Activated T-cell treated with anti-CD3 and anti-CD28 coated beads, Interleukin-2, amount 50 U/mL, for 72 hours (primary cell): ENCODE measurements around the gene WNT3A. TPM values are rescaled to one million over a fixed set of nuclear protein-coding genes. Genes with fewer than 3 reads are reported as not detected.

Source experiments
- ATAC-seq, 2 donors: fragments of 150-1000 bp; cut with Tn5 transposase; replicated peaks in 1 of 2; 2 replicates each; pipeline ENCODE4 v1.10.0; 2021; ENCODE audit warnings: moderate library complexity in 2 of 2, mild to moderate bottlenecking in 1 of 2
- DNase-seq, 2 donors: peaks; one replicate each; pipeline ENCODE4 v3.0.0; 2021 to 2022; ENCODE audit warnings: mixed read lengths in 1 of 2
- H3K27ac Mint-ChIP-seq: one replicate; pipeline ENCODE4 v1.8.0; 2022; ENCODE audit warnings: mild to moderate bottlenecking, moderate library complexity, mixed read lengths
- H3K27me3 Mint-ChIP-seq: one replicate; pipeline ENCODE4 v1.8.0; 2022; ENCODE audit warnings: low read depth, mixed read lengths
- H3K36me3 Mint-ChIP-seq, 2 donors: one replicate each; pipeline ENCODE4 v1.8.0; 2022; ENCODE audit warnings: mixed read lengths in 2 of 2, mild to moderate bottlenecking in 1 of 2; ENCODE audit not compliant: insufficient read depth in 2 of 2
- H3K4me1 Mint-ChIP-seq: one replicate; pipeline ENCODE4 v1.8.0; 2022; ENCODE audit warnings: low read depth, mixed read lengths
- H3K4me3 Mint-ChIP-seq, 2 donors: one replicate each; pipeline ENCODE4 v1.8.0; 2022; ENCODE audit warnings: mild to moderate bottlenecking in 2 of 2, mixed read lengths in 2 of 2, moderate library complexity in 2 of 2
- H3K9me3 Mint-ChIP-seq, 2 donors: one replicate each; pipeline ENCODE4 v1.8.0; 2022; ENCODE audit warnings: mixed read lengths in 2 of 2
- total RNA-seq, 2 donors: library from RNA; stranded (reverse); gene quantifications; one replicate each; pipeline ENCODE4 v1.2.3, GENCODE V29; 2022

WNT3A gene
- total RNA-seq, 2 donors from 2014 or later, result not detected

- no peak for DNase-seq
- H3K4me3 Mint-ChIP-seq, result no peak overlapping the region
- H3K27ac Mint-ChIP-seq, result no peak overlapping the region
- H3K4me1 Mint-ChIP-seq, result peaks cover 11% of the 10 kb centered on the region
- no peaks in the 10 kb centered on the region for H3K36me3 Mint-ChIP-seq
- H3K27me3 Mint-ChIP-seq, result peaks cover 41% of the 10 kb centered on the region
- H3K9me3 Mint-ChIP-seq, result no peaks in the 10 kb centered on the region
- no peak for ATAC-seq
Observed at GRCh38 chr1:228003461-228004330, 3.1 kb upstream of the WNT3A start.

- ATAC-seq (peak; percentile 60 to 75), DNase-seq (peak; percentile 25 to 31)
- no peaks in the 10 kb centered on the region for H3K9me3 Mint-ChIP-seq
- H3K27me3 Mint-ChIP-seq, result peaks cover 48% of the 10 kb centered on the region
- H3K36me3 Mint-ChIP-seq, result no peaks in the 10 kb centered on the region
- peak overlapping the region; percentile 20 to 56 for H3K4me3 Mint-ChIP-seq
- H3K4me1 Mint-ChIP-seq, result peaks cover 18% of the 10 kb centered on the region
- H3K27ac Mint-ChIP-seq, result no peak overlapping the region
Observed at GRCh38 chr1:228004331-228004855, 2.4 kb upstream of the WNT3A start.

- Mint-ChIP-seq H3K36me3 (no peaks in the 10 kb centered on the region), H3K9me3 (no peaks in the 10 kb centered on the region), H3K4me3 (peak overlapping the region; percentile 39 to 56), H3K4me1 (peaks cover 22% of the 10 kb centered on the region), H3K27ac (no peak overlapping the region), H3K27me3 (peaks cover 53% of the 10 kb centered on the region)
- DNase-seq (no peak), ATAC-seq (peak in 1 of 2 donors; percentile 18)
Observed at GRCh38 chr1:228004856-228005462, 1.8 kb upstream of the WNT3A start.

GRCh38 chr1:228005511-228006033 is 1.2 kb upstream of the WNT3A start:
- DNase-seq, result no peak
- Mint-ChIP-seq H3K9me3 (no peaks in the 10 kb centered on the region), H3K27me3 (peaks cover 56% of the 10 kb centered on the region), H3K36me3 (no peaks in the 10 kb centered on the region), H3K27ac (no peak overlapping the region), H3K4me1 (peaks cover 22% of the 10 kb centered on the region), H3K4me3 (peak overlapping the region in 1 of 2 donors; percentile 39)
- no peak for ATAC-seq

- Mint-ChIP-seq H3K27me3 (peaks cover 63% of the 10 kb centered on the region), H3K4me1 (peaks cover 22% of the 10 kb centered on the region), H3K9me3 (no peaks in the 10 kb centered on the region), H3K27ac (no peak overlapping the region), H3K4me3 (no peak overlapping the region), H3K36me3 (no peaks in the 10 kb centered on the region)
- ATAC-seq, result no peak
- DNase-seq, result no peak
Observed at GRCh38 chr1:228006034-228006785, 588 bp upstream of the WNT3A start.

DNA sequence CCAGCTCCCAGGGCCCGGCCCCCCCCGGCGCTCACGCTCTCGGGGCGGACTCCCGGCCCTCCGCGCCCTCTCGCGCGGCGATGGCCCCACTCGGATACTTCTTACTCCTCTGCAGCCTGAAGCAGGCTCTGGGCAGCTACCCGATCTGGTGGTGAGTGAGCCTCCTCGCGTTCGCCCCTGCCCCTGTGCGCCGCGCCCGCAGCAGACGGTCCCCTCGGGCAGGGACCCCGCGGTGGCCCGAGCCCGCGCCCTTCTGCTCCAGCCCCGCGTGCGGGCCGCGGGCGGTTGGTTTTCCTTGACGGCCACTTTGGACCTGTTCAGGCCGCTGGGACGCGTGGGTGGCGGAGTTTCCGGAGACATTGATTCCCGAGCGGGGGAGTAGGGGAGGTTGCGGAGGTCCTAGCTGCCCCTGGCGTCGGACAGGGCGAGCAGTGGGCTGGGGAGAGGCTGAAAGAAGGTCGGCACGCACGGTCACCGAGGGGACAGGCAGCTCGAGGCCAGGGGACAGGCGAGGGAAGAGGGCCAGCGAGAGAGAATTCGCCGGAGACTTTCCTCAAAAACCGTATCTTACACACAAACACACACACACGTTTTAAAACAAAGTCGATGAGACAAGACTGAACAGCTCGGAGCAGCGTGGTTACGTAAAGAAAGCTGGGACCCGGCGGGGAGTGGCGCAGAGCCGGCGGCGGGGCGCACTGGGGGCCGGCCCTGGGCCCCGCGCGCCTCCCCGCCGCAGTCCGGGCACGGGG is 427 bp downstream of the WNT3A start:
- ATAC-seq (no peak), DNase-seq (no peak)
- peaks cover 22% of the 10 kb centered on the region for H3K4me1 Mint-ChIP-seq
- no peaks in the 10 kb centered on the region for H3K9me3 Mint-ChIP-seq
- H3K36me3 Mint-ChIP-seq, result no peaks in the 10 kb centered on the region
- H3K27me3 Mint-ChIP-seq, result peaks cover 68% of the 10 kb centered on the region
- peak overlapping the region in 1 of 2 donors; percentile 42 for H3K4me3 Mint-ChIP-seq
- H3K27ac Mint-ChIP-seq, result no peak overlapping the region

GRCh38 chr1:228007801-228008341 is 1.1 kb downstream of the WNT3A start:
- DNase-seq (no peak), ATAC-seq (no peak)
- H3K4me3 Mint-ChIP-seq, result no peak overlapping the region
- no peak overlapping the region for H3K27ac Mint-ChIP-seq
- H3K4me1 Mint-ChIP-seq, result peaks cover 22% of the 10 kb centered on the region
- H3K36me3 Mint-ChIP-seq, result no peaks in the 10 kb centered on the region
- H3K9me3 Mint-ChIP-seq, result no peaks in the 10 kb centered on the region
- H3K27me3 Mint-ChIP-seq, result peaks cover 68% of the 10 kb centered on the region

- ATAC-seq (no peak), DNase-seq (no peak)
- Mint-ChIP-seq H3K4me3 (peak overlapping the region in 1 of 2 donors; percentile 52), H3K27ac (no peak overlapping the region), H3K36me3 (no peaks in the 10 kb centered on the region), H3K9me3 (no peaks in the 10 kb centered on the region), H3K4me1 (peaks cover 22% of the 10 kb centered on the region), H3K27me3 (peaks cover 67% of the 10 kb centered on the region)
Observed at GRCh38 chr1:228008391-228009115, 1.8 kb downstream of the WNT3A start.

GRCh38 chr1:228009116-228009827 is 2.5 kb downstream of the WNT3A start:
- peaks cover 59% of the 10 kb centered on the region for H3K27me3 Mint-ChIP-seq
- peaks cover 22% of the 10 kb centered on the region for H3K4me1 Mint-ChIP-seq
- DNase-seq (no peak), ATAC-seq (no peak)
- no peak overlapping the region for H3K27ac Mint-ChIP-seq
- H3K4me3 Mint-ChIP-seq, result peak overlapping the region; percentile 17 to 57
- H3K36me3 Mint-ChIP-seq, result no peaks in the 10 kb centered on the region
- no peaks in the 10 kb centered on the region for H3K9me3 Mint-ChIP-seq

DNA sequence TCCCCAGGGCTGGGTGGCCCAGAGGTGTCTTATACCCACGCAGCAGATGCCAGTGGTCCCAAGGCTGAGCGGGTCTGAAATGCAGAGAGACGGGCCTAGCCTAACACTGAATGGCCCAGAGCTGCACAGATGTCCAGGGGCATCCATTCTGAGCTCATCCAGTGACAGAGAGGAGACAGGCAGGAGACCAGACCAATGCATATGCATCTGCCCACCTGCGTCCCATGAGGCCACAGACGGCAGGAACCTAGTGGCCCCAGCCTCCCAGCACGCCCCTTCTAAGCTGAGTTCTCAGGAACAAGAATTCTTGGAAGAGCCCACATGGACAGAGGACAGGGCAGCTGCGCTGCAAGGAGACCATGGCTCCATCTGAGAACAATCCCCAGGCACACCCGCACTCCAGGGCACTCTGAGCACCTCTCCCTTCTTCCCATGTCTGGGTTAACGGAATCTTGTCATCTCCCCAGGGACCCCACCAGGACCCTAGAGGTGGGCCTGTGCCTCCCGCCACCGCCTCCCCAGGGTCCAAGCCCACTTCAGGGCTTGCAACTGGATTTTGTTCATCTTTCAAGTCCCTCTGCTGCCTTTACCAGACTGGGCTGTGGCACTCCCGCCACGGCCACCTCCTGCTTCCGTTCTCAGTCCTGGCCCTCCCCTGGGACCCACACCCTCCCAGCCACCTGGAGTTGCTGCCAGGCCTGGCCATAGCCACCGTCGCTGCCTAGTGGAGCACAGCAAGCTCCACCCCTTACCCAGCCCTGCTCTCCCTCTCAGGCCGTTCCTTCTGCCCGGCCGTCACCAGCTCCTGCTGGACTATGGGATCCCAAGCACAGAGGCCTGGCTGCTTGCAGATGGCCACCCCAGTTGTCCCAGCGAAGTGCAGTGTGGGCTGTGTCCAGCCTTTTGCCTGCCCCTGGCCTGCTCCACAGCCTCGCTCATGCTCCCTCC is 3.3 kb downstream of the WNT3A start:
- Mint-ChIP-seq H3K27me3 (peaks cover 51% of the 10 kb centered on the region), H3K36me3 (no peaks in the 10 kb centered on the region), H3K9me3 (no peaks in the 10 kb centered on the region), H3K4me1 (peaks cover 16% of the 10 kb centered on the region), H3K27ac (no peak overlapping the region), H3K4me3 (peak overlapping the region; percentile 17 to 57)
- ATAC-seq (no peak), DNase-seq (no peak)
